ENCODE measurements around the gene LRRC47. TPM values are rescaled to one million over a fixed set of nuclear protein-coding genes. Genes with fewer than 3 reads are reported as not detected.

Gene LRRC47
- total RNA-seq, 2 donors from 2014 or later, result 42.4 to 53.8 TPM

DNA sequence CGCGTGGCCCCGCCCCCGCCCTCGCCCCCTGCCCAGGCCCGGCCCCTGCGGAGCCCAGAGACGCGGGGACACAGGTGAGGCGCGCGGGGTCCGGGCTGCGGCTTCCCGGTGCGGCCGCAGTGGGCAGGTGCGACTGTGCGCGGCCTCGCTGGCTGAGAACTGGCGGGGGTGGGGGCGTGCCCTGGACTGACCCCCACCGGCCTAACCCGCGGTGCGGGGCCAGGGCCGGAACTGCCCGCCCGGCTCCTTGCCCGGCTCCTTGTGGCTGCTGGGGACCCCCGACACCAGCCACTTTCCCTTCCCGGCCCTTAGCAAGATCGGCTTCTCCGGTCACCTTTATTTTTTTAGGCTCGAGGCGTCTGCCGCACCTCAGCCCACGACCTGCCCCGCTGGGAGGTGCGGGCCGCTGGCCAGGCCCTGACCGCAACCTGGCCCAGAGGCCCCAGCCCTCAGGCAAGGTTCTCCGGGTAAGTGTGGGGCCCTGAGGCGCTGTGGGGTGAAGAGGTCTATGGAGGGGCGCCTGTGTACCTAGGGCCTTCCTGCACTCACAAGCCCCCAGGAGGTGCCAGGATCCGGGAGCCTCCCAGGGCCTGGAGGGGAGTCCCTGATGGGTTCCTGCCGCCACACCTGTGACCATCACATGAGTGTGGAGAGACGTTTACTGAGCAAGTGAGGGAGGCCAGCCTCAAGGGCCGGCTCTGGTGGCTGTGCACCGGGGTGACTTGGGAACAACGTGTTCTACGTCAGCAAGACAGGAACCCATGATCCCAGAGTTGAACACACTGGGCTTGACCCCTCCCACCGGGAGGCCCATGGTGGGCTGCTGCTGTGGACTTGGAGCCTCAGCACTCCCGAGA is 23.4 kb downstream of the LRRC47 start, which contains the start of gene SMIM1:
TSS of gene SMIM1 (plus strand) at position 35 of the 857 bp plus-strand sequence. CDS start 2,625 bp downstream, outside the sequence.
- TF ChIP-seq POLR2AphosphoS5 (IDR thresholded peaks at IDR 0.05), result no peak
- peak; percentile 22 for TF ChIP-seq POLR2A (IDR thresholded peaks at IDR 0.05)
- Histone ChIP-seq H3K4me3 (peak within 1 kb of the TSS; percentile 55 to 58), H3K36me3 (no peaks in the 10 kb centered on the region), H3K4me1 (replicated peaks) (peaks cover 3% of the 10 kb centered on the region), H3K9me3 (no peaks in the 10 kb centered on the region), H3K27ac (peak within 1 kb of the TSS; percentile 76 to 84), H3K27me3 (replicated peaks; ENCODE audit: insufficient read depth) (no peaks in the 10 kb centered on the region)
- intact Hi-C loops (cut with DNase I), result no loop called here
- WGBS, result 19% methylated on average over 28 of the region's 55 CpGs
- DNase-seq (ENCODE audit: low spot score), result no peak

- intact Hi-C loops (cut with DNase I), result no loop called here
- H3K27me3 ChIP-seq (replicated peaks; ENCODE audit: insufficient read depth), result no peaks in the 10 kb centered on the region
- peaks cover 3% of the 10 kb centered on the region for H3K4me1 ChIP-seq (replicated peaks)
- under 1% methylated on average over 42 of the region's 61 CpGs for WGBS
- no peaks in the 10 kb centered on the region for H3K9me3 ChIP-seq
- peak; percentile 89 for DNase-seq (ENCODE audit: low spot score)
- peak overlapping the region; percentile 55 to 58 for H3K4me3 ChIP-seq
- TF ChIP-seq POLR2AphosphoS5 (IDR thresholded peaks at IDR 0.05), result no peak
- TF ChIP-seq POLR2A (IDR thresholded peaks at IDR 0.05), result peak; percentile 36
- H3K27ac ChIP-seq, result peak overlapping the region; percentile 76 to 84
- H3K36me3 ChIP-seq, result no peaks in the 10 kb centered on the region
Measured at GRCh38 chr1:3772027-3772714, 24.1 kb downstream of the LRRC47 start.

- intact Hi-C loops (cut with DNase I), result no loop called here
- no peak for TF ChIP-seq POLR2A (IDR thresholded peaks at IDR 0.05)
- no peak for TF ChIP-seq CTCF (IDR thresholded peaks at IDR 0.05)
- TF ChIP-seq POLR2AphosphoS5 (IDR thresholded peaks at IDR 0.05), result no peak
- no peaks in the 10 kb centered on the region for H3K9me3 ChIP-seq
- H3K4me3 ChIP-seq, result peak overlapping the region; percentile 55 to 58
- no peaks in the 10 kb centered on the region for H3K27me3 ChIP-seq (replicated peaks; ENCODE audit: insufficient read depth)
- H3K36me3 ChIP-seq, result no peaks in the 10 kb centered on the region
- WGBS, result 43% methylated on average over 31 of the region's 32 CpGs
- no peak for DNase-seq (ENCODE audit: low spot score)
- peak overlapping the region in 1 of 2 donors; percentile 25 for H3K27ac ChIP-seq
- peaks cover 3% of the 10 kb centered on the region for H3K4me1 ChIP-seq (replicated peaks)
Measured at GRCh38 chr1:3771108-3772026, 24.9 kb downstream of the LRRC47 start.

GRCh38 chr1:3770047-3770765 is 26.1 kb downstream of the LRRC47 start:
- Histone ChIP-seq H3K27ac (no peak overlapping the region), H3K27me3 (replicated peaks; ENCODE audit: insufficient read depth) (no peaks in the 10 kb centered on the region), H3K36me3 (no peaks in the 10 kb centered on the region), H3K9me3 (no peaks in the 10 kb centered on the region), H3K4me3 (no peak overlapping the region), H3K4me1 (replicated peaks) (no peaks in the 10 kb centered on the region)
- DNase-seq (ENCODE audit: low spot score), result no peak
- WGBS, result 91% methylated on average over 16 of the region's 16 CpGs
- intact Hi-C loops (cut with DNase I), result no loop called here
- TF ChIP-seq CTCF (IDR thresholded peaks at IDR 0.05) (no peak), POLR2A (IDR thresholded peaks at IDR 0.05) (no peak), POLR2AphosphoS5 (IDR thresholded peaks at IDR 0.05) (no peak)

DNA sequence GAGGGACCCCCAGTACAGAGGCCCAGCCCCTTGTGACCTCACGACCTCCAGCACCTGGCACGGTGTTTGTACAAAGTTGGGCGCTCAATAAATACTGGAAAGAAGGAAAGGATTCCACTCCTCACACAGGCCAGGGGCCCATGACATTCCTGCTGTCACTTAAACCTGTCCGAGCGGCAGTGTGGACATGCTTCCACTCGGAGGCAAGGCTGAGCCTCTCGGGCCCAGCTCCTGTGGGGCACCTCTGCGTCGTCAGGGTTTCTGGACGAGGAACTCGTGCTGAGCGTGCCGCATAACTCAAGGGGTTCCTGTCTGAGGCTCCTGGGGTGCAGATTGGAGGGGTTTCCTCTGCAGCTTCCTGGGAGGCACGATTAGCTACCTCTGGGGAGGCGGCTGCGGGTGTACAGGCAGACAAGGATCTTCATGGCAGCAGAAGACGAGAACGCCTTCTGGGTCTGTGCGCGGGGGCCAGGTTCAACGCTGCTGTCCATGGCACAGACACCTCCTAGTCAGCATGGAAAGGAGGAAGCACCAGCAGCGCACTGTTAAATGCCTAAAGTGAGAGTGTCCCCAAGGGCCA is 27.4 kb downstream of the LRRC47 start:
- Histone ChIP-seq H3K9me3 (no peaks in the 10 kb centered on the region), H3K4me1 (replicated peaks) (no peaks in the 10 kb centered on the region), H3K36me3 (no peaks in the 10 kb centered on the region), H3K27me3 (replicated peaks; ENCODE audit: insufficient read depth) (no peaks in the 10 kb centered on the region), H3K4me3 (no peak overlapping the region), H3K27ac (no peak overlapping the region)
- TF ChIP-seq CTCF (IDR thresholded peaks at IDR 0.05) (no peak), POLR2AphosphoS5 (IDR thresholded peaks at IDR 0.05) (no peak), POLR2A (IDR thresholded peaks at IDR 0.05) (no peak)
- DNase-seq (ENCODE audit: low spot score), result no peak
- WGBS, result 91% methylated on average over 22 of the region's 22 CpGs
- intact Hi-C loops (cut with DNase I), result no loop called here
